Skeletal muscle tissue (tissue), 4 donors: ENCODE data around the gene ZNF738. TPM values are rescaled to one million over a fixed set of nuclear protein-coding genes. Genes with fewer than 3 reads are reported as not detected.

Experiments
- H3K27ac ChIP-seq: one replicate; pipeline ENCODE4 v1.7.0; 2013; ENCODE audit warnings: mild to moderate bottlenecking, low read depth, low read length, inconsistent platforms
- H3K27me3 ChIP-seq, 3 donors: one replicate each; pipeline ENCODE4 v1.7.0; 2013; ENCODE audit warnings: low read length in 3 of 3; ENCODE audit not compliant: control insufficient read depth in 3 of 3, insufficient read depth in 3 of 3
- H3K36me3 ChIP-seq, 3 donors: one replicate each; pipeline ENCODE4 v1.7.0; 2013; ENCODE audit warnings: low read length in 3 of 3; ENCODE audit not compliant: control insufficient read depth in 3 of 3, insufficient read depth in 3 of 3
- H3K4me1 ChIP-seq, 3 donors: one replicate each; pipeline ENCODE4 v1.7.0; 2013; ENCODE audit warnings: low read length in 3 of 3, mild to moderate bottlenecking in 3 of 3; ENCODE audit not compliant: control insufficient read depth in 3 of 3, insufficient read depth in 3 of 3
- H3K4me3 ChIP-seq, 3 donors: one replicate each; pipeline ENCODE4 v1.7.0; 2013; ENCODE audit warnings: low read length in 3 of 3
- H3K9ac ChIP-seq, 3 donors: one replicate each; pipeline ENCODE4 v1.7.0; 2013; ENCODE audit warnings: low read length in 3 of 3, mild to moderate bottlenecking in 3 of 3, moderate library complexity in 2 of 3, low read depth in 1 of 3
- H3K9me3 ChIP-seq, 3 donors: one replicate each; pipeline ENCODE4 v1.7.0; 2013; ENCODE audit warnings: low read length in 3 of 3; ENCODE audit not compliant: control insufficient read depth in 3 of 3
- total RNA-seq: library from RNA; depleted of rRNA; stranded (reverse); fragments of >200 nt; gene quantifications from one replicate; pipeline ENCODE4 v1.2.3, GENCODE V29; 2014
- donor health status: Osteomylitis.

The ZNF738 gene
- total RNA-seq, 1 donor from 2014 or later: 15.7 TPM

GRCh38 chr19:21402303-21402985 is 43.6 kb downstream of the ZNF738 start:
- Histone ChIP-seq H3K9ac (no peak overlapping the region), H3K27ac (peak overlapping the region; percentile 42), H3K4me3 (peak overlapping the region in 1 of 3 donors; percentile 9), H3K27me3 (no peaks in the 10 kb centered on the region), H3K36me3 (peaks cover 7 to 13% (median 8%) of the 10 kb centered on the region in 3 donors), H3K9me3 (no peaks in the 10 kb centered on the region), H3K4me1 (peaks cover 6 to 24% (median 13%) of the 10 kb centered on the region in 3 donors)

- no peak overlapping the region for H3K4me3 ChIP-seq
- H3K9ac ChIP-seq: no peak overlapping the region
- H3K36me3 ChIP-seq: peaks cover 24 to 31% (median 27%) of the 10 kb centered on the region in 3 donors
- H3K4me1 ChIP-seq: no peaks in the 10 kb centered on the region
- H3K27me3 ChIP-seq: no peaks in the 10 kb centered on the region
- H3K9me3 ChIP-seq: no peaks in the 10 kb centered on the region
- H3K27ac ChIP-seq: no peak overlapping the region
Observed at GRCh38 chr19:21410166-21410565, 51.4 kb downstream of the ZNF738 start.

GRCh38 chr19:21422244-21422643 is 63.4 kb downstream of the ZNF738 start:
- Histone ChIP-seq H3K9me3 (peaks cover 27 to 36% (median 27%) of the 10 kb centered on the region in 3 donors), H3K27ac (no peak overlapping the region), H3K9ac (no peak overlapping the region), H3K36me3 (peaks cover 2 to 9% (median 7%) of the 10 kb centered on the region in 3 donors), H3K27me3 (no peaks in the 10 kb centered on the region), H3K4me1 (no peaks in the 10 kb centered on the region), H3K4me3 (peak overlapping the region in 1 of 3 donors; percentile 30)

GRCh38 chr19:21423057-21424041 is 64.5 kb downstream of the ZNF738 start:
- H3K9me3 ChIP-seq: peaks cover 27 to 36% (median 30%) of the 10 kb centered on the region in 3 donors

More at GRCh38 chr19:21423057-21424041, 64.5 kb downstream of the ZNF738 start:
- Histone ChIP-seq H3K36me3 (peaks cover 2 to 9% (median 4%) of the 10 kb centered on the region in 3 donors), H3K4me3 (peak overlapping the region in 1 of 3 donors; percentile 43), H3K4me1 (no peaks in the 10 kb centered on the region), H3K27me3 (no peaks in the 10 kb centered on the region), H3K9ac (no peak overlapping the region), H3K27ac (no peak overlapping the region)

Other genes with a start within 250 kb of the ZNF738 start
- 13.0 TPM for gene ZNF431, start 217.0 kb upstream of the ZNF738 start, total RNA-seq
- gene ZNF708, start 29.6 kb upstream of the ZNF738 start, total RNA-seq: 7.3 TPM
- gene ZNF493, start 38.1 kb downstream of the ZNF738 start, total RNA-seq: 47.5 TPM
- 10.4 TPM for gene ZNF429, start 146.6 kb downstream of the ZNF738 start, total RNA-seq